GM19324 (cell line): ENCODE measurements around the gene TNIP1.
A peak's percentile ranks its signal among the peaks of the same experiment; 100 is the strongest.

Experiments
- ATAC-seq: cut with Tn5 transposase; IDR thresholded peaks from one replicate; pipeline ENCODE4 v1.9.1; 2021; ENCODE audit warnings: mild to moderate bottlenecking, moderate library complexity; ENCODE audit not compliant: unreplicated experiment, low FRiP score

TNIP1 gene

GRCh38 chr5:151026088-151026487, 54.7 kb downstream of the TNIP1 start:
- ATAC-seq = no peak

GRCh38 chr5:151025250-151025606, 55.6 kb downstream of the TNIP1 start:
- no peak for ATAC-seq

DNA sequence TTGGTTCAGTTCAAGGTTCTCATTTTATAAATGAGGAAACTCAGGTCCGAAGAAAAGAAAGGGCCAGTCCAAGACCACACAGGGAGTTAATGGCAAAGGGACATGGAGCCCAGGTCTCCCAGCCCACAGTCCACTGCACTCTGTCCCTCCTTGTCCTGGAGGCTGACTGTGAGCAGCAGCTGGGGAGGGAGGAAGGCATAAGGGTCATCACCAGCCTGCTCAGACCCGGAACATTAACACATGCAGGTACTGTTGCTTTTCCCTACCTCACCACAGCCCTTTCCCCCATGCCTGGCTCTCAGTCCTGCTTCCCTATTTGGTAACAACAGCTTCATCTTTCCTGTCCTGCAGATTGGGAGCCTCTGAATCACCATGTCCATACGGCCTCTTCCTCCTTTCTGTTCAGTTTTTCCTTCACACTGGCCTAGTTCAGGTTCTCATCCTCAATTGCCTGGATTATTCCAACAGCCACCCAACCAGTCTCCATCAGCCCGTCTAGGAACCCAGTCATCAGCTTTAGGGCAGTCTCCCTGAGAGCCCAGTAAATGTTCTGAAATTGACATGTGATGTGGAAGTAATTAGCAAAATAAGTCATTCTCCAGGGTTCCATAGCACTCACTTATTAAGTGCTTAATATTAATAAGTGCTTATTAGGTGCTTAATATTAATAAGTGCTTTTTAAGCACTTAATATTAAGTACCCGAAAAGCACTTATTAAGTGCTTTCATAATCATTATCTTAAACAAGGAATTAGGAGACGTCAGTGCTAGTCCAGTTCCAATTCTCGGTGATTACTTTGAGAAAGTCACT, 56.2 kb downstream of the TNIP1 start:
- no peak for ATAC-seq

GRCh38 chr5:151023651-151024050, 57.2 kb downstream of the TNIP1 start:
- ATAC-seq = no peak

DNA sequence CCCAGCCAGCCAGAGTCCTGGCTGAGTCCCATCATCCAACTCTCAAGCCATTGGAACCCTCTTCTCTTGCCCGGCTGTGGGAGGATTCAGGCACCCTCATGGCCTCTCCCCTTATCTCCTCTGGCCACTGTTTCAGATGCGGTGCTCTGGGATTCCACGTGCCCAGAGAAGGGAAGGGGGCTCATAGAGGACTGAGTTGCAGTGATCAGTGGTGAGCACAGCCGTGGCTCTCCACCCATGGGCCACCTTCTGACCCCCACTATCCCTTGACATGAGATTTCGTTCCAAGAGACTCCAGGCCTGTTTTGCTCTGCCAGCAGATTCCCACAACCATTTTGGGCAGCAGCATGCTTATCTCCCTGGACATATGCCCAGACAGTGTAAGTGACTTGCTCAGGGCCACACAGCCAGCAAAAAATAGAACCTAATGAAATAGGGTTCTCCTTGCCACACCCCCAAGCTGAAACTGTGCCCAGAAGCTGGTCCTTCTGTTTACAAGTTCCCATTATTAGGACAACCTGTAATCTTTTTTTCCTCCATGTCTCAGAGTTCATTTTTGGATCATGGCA, 57.7 kb downstream of the TNIP1 start:
- no peak for ATAC-seq

DNA sequence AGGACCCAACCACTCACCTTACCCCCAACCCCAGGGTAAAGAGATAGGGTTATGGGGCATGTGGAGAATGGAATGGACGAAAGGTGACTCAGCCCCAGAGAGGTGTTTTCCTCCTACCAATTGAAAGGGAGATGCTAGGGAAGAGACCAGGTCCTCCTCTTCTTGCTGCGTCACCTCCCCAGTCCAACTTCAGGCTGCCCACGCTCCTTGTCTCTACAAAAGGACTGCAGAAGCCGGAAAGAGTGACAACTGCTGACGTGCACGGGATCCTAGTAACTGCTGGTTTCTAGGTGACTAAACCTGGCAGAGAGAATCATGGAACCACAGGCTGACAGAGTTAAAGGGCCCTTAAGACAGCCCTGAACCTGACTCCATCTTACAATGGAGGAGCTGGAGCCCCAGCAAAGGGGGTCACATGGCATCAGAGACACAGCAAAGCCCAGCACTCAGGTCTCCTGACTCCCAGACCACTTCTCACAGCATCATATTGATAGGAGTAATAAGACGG, 58.3 kb downstream of the TNIP1 start:
- ATAC-seq = no peak

GRCh38 chr5:151021746-151022145, 59.1 kb downstream of the TNIP1 start:
- no peak for ATAC-seq

DNA sequence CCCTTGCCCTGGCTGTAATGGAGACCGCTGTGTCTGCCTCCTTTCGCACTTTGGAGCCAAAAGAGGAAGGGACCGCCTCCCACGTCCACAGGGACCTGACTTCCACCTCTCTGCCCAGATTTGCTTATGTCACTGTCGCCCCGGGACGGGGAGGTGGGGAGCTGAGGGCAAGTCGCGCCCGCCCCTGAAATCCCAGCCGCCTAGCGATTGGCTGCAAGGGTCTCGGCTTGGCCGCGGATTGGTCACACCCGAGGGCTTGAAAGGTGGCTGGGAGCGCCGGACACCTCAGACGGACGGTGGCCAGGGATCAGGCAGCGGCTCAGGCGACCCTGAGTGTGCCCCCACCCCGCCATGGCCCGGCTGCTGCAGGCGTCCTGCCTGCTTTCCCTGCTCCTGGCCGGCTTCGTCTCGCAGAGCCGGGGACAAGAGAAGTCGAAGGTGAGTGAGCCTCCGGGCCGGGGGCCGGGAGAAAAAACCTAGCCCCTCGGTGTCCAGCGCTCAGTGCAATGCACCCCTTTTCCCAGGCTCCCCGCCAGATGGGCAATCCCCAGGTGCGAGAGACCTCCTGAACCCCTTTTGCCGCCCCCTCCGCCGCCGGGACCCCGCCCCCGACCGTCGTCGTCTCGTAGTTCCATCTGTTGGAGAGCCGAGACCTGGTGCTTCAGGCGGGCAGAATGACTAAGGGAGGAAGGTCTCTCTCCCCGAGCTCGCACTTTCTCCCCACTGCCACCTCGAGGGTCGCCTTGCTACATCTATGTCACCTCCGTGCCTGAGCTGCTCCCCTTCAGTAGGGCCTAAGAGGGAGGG, 60.3 kb downstream of the TNIP1 start, which contains the start of gene GPX3:
Gene GPX3 (plus strand): TSS at position 288 of the 807 bp plus-strand sequence. CDS start 64 bp downstream, at position 352.
- peak; percentile 74 for ATAC-seq

DNA sequence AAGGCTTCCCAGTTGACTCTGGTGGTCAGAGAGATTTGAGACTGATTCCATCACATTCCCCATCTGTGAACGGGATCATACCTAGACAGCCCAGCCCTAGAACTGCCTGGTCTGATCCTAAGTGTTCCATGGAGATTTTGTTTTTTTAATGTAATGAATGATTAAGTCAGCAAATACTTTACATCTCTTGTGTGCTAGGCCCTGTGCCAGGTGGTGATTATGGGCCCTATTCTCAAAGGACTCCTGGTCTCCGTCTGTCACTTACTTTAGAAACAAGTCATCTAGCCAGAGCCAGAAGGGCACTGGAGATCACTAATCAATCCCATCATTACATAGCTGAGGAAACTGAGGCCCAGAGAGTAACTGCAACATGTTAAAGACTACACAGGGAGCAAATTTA, 61.5 kb downstream of the TNIP1 start:
- no peak for ATAC-seq

- ATAC-seq = no peak
These were observed 62.0 kb downstream of the TNIP1 start for GRCh38 chr5:151018846-151019245.

- no peak for ATAC-seq
These were observed 62.9 kb downstream of the TNIP1 start for GRCh38 chr5:151017897-151018296.

DNA sequence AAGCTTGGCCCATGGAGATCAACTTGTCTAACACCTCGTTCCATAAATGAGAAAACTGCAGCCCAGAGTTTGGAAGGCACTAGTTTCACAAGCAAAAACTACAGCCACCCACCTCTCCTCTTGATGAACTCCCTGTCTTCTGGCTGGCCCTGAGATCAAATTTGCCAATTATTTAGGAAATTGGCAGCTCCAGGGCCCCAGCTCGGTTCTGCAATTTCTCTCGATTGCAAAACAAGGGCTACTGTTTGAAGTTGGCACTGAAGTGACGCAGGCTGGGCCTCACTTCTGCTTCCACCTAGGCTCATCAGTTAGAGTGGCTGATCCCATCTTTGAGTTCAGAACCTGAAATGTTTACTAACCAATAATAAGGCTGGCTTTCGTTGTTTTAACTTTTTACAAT, 64.1 kb downstream of the TNIP1 start:
- no peak for ATAC-seq

- ATAC-seq = no peak
These were observed 64.8 kb downstream of the TNIP1 start for GRCh38 chr5:151015974-151016587.

DNA sequence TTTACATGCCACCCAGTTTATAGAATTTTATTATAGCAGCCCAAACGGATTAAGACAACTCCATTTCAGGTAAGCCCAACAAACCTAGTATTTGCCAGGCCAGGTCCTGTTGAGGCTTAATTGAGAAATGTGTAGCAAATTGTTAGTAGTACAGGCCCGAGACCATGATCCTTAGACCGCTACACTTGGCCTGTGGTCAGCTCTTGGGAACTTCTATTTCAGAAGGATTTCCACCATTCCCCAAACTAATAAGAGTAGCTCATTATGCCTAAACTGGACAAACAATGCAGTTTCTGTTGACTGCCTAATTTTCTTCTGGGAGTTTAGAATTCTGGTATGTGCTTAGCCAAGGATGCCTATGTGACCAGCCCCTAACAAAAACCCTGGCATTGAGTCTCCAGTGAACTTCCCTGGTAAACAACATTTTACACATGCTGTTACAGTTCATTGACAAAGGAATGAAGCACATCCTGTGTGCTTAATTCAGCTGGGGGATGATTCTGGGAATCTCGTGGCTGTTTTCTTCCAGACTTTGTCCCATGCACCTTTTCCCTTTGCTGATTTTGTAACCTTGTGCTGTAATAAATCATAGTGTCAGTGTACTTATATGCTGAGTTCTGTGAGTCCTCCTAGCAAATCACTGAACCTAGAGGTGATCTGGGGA, 66.0 kb downstream of the TNIP1 start:
- no peak for ATAC-seq

- no peak for ATAC-seq
These were observed 68.0 kb downstream of the TNIP1 start for GRCh38 chr5:151012862-151013261.

DNA sequence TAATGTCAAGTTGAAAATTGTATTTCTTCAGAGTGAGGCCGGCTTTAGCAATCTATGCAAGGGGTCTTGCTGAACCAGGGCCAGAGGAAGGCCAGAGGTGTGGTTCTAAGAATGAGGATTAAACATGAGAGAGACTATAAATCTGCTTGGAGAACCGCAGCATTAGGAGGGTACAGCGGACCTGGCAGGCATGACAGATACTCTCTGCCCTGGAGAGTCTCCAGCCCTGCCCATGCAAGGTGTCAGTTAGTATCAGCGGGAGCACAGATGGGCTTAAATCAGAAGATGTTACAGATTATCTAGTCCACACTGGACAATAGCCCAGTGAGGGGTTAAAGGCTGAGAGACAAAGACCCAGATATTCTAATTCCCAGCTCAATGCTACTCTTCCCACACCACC, 71.9 kb downstream of the TNIP1 start:
- ATAC-seq = no peak

DNA sequence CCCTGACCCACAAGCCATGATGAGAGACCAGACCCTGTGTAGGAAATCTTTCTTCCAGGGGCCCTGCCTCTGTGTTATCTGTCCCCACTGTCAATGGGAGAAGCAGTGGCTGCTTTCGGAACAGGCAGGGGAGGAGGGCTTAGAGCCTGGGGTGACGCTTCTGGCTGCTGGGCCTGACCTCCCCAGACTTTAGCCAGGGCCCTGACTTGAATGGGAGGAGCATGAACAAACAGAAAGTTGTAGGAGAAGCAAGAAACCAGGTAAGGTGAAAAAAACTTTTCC, 72.7 kb downstream of the TNIP1 start:
- ATAC-seq = no peak

- no peak for ATAC-seq
These were observed 73.2 kb downstream of the TNIP1 start for GRCh38 chr5:151007430-151008209.

GRCh38 chr5:151006704-151007334, 74.0 kb downstream of the TNIP1 start:
- ATAC-seq = no peak
